ENCODE measurements around the gene POLR3K. TPM values are rescaled to one million over a fixed set of nuclear protein-coding genes. Genes with fewer than 3 reads are reported as not detected.
"Not testable (repeated sequence)": the region's sequence is repeated elsewhere in the genome, so short reads cannot be mapped to it uniquely, and the experiment has no call there.

POLR3K gene
- total RNA-seq, 2 donors from 2014 or later: 6.3 to 10.6 TPM

- Mint-ChIP-seq H3K27ac (no peak overlapping the region), H3K4me3 (peak overlapping the region; percentile 52)
Measured at GRCh38 chr16:56231-56927, 3.0 kb upstream of the POLR3K start.

GRCh38 chr16:55571-56136, 2.2 kb upstream of the POLR3K start:
- no peak overlapping the region for H3K27ac Mint-ChIP-seq
- ATAC-seq (no peak), DNase-seq (no peak)
- H3K9me3 ChIP-seq (ENCODE audit: control insufficient read depth, low read length, poor library complexity, severe bottlenecking): no peaks in the 10 kb centered on the region
- peak overlapping the region; percentile 52 for H3K4me3 Mint-ChIP-seq
- no peaks in the 10 kb centered on the region for H3K27me3 Mint-ChIP-seq
- H3K36me3 Mint-ChIP-seq (ENCODE audit: low read depth): peaks cover 4% of the 10 kb centered on the region
- peaks cover 24% of the 10 kb centered on the region for H3K4me1 Mint-ChIP-seq

More at GRCh38 chr16:56231-56927, 3.0 kb upstream of the POLR3K start:
- Mint-ChIP-seq H3K27me3 (no peaks in the 10 kb centered on the region), H3K36me3 (ENCODE audit: low read depth) (peaks cover 4% of the 10 kb centered on the region), H3K4me1 (peaks cover 17% of the 10 kb centered on the region)
- DNase-seq (no peak), ATAC-seq (no peak)
- no peaks in the 10 kb centered on the region for H3K9me3 ChIP-seq (ENCODE audit: control insufficient read depth, low read length, poor library complexity, severe bottlenecking)

- peaks cover 4% of the 10 kb centered on the region for H3K36me3 Mint-ChIP-seq (ENCODE audit: low read depth)
- H3K9me3 ChIP-seq (ENCODE audit: control insufficient read depth, low read length, poor library complexity, severe bottlenecking): no peaks in the 10 kb centered on the region
- no peaks in the 10 kb centered on the region for H3K27me3 Mint-ChIP-seq
- H3K27ac Mint-ChIP-seq: no peak overlapping the region
- DNase-seq: no peak
- H3K4me3 Mint-ChIP-seq: peak overlapping the region; percentile 98
- no peak for ATAC-seq
- peaks cover 28% of the 10 kb centered on the region for H3K4me1 Mint-ChIP-seq
Measured at GRCh38 chr16:54237-54581, 801 bp upstream of the POLR3K start.

- peak overlapping the region; percentile 34 for H3K27ac Mint-ChIP-seq
- DNase-seq (no peak), ATAC-seq (no peak)
- peak overlapping the region; percentile 98 for H3K4me3 Mint-ChIP-seq
- no peaks in the 10 kb centered on the region for H3K9me3 ChIP-seq (ENCODE audit: control insufficient read depth, low read length, poor library complexity, severe bottlenecking)
- H3K36me3 Mint-ChIP-seq (ENCODE audit: low read depth): no peaks in the 10 kb centered on the region
- no peaks in the 10 kb centered on the region for H3K27me3 Mint-ChIP-seq
- H3K4me1 Mint-ChIP-seq: peaks cover 24% of the 10 kb centered on the region
Measured at GRCh38 chr16:50769-51591, 2.4 kb downstream of the POLR3K start.

- Mint-ChIP-seq H3K4me3 (no peak overlapping the region), H3K36me3 (ENCODE audit: low read depth) (peaks cover 6% of the 10 kb centered on the region), H3K4me1 (peaks cover 24% of the 10 kb centered on the region), H3K27me3 (no peaks in the 10 kb centered on the region), H3K27ac (no peak overlapping the region)
- DNase-seq: no peak
- H3K9me3 ChIP-seq (ENCODE audit: control insufficient read depth, low read length, poor library complexity, severe bottlenecking): no peaks in the 10 kb centered on the region
- no peak for ATAC-seq
Measured at GRCh38 chr16:47234-47633, 6.2 kb downstream of the POLR3K start.

- peaks cover 26% of the 10 kb centered on the region for H3K4me1 Mint-ChIP-seq
- H3K9me3 ChIP-seq (ENCODE audit: control insufficient read depth, low read length, poor library complexity, severe bottlenecking); H3K4me3 Mint-ChIP-seq; H3K27ac Mint-ChIP-seq; ATAC-seq; DNase-seq; H3K27me3 Mint-ChIP-seq: not testable (repeated sequence)
- peaks cover 10% of the 10 kb centered on the region for H3K36me3 Mint-ChIP-seq (ENCODE audit: low read depth)
Measured at GRCh38 chr16:46510-46909, 6.9 kb downstream of the POLR3K start.

GRCh38 chr16:45454-45853, 8.0 kb downstream of the POLR3K start:
- H3K9me3 ChIP-seq (ENCODE audit: control insufficient read depth, low read length, poor library complexity, severe bottlenecking): no peaks in the 10 kb centered on the region
- Mint-ChIP-seq H3K4me1 (peaks cover 17% of the 10 kb centered on the region), H3K4me3 (no peak overlapping the region), H3K36me3 (ENCODE audit: low read depth) (peaks cover 10% of the 10 kb centered on the region), H3K27ac (no peak overlapping the region), H3K27me3 (no peaks in the 10 kb centered on the region)
- no peak for DNase-seq
- no peak for ATAC-seq

GRCh38 chr16:44655-45054, 8.8 kb downstream of the POLR3K start:
- no peaks in the 10 kb centered on the region for H3K27me3 Mint-ChIP-seq
- no peaks in the 10 kb centered on the region for H3K9me3 ChIP-seq (ENCODE audit: control insufficient read depth, low read length, poor library complexity, severe bottlenecking)
- H3K4me3 Mint-ChIP-seq: no peak overlapping the region
- no peak overlapping the region for H3K27ac Mint-ChIP-seq
- H3K4me1 Mint-ChIP-seq: peaks cover 14% of the 10 kb centered on the region
- no peak for ATAC-seq
- H3K36me3 Mint-ChIP-seq (ENCODE audit: low read depth): peaks cover 10% of the 10 kb centered on the region
- DNase-seq: no peak

GRCh38 chr16:43294-43693, 10.1 kb downstream of the POLR3K start:
- no peaks in the 10 kb centered on the region for H3K9me3 ChIP-seq (ENCODE audit: control insufficient read depth, low read length, poor library complexity, severe bottlenecking)
- no peaks in the 10 kb centered on the region for H3K27me3 Mint-ChIP-seq

GRCh38 chr16:42691-43090, 10.7 kb downstream of the POLR3K start:
- ATAC-seq: no peak
- Mint-ChIP-seq H3K4me1 (peaks cover 31% of the 10 kb centered on the region), H3K36me3 (ENCODE audit: low read depth) (peaks cover 10% of the 10 kb centered on the region), H3K27me3 (no peaks in the 10 kb centered on the region), H3K4me3 (no peak overlapping the region), H3K27ac (peak overlapping the region; percentile 76)
- no peaks in the 10 kb centered on the region for H3K9me3 ChIP-seq (ENCODE audit: control insufficient read depth, low read length, poor library complexity, severe bottlenecking)
- DNase-seq: no peak

More at GRCh38 chr16:43294-43693, 10.1 kb downstream of the POLR3K start:
- DNase-seq: no peak
- H3K4me1 Mint-ChIP-seq: peaks cover 26% of the 10 kb centered on the region
- peaks cover 10% of the 10 kb centered on the region for H3K36me3 Mint-ChIP-seq (ENCODE audit: low read depth)
- no peak for ATAC-seq
- peak overlapping the region; percentile 76 for H3K27ac Mint-ChIP-seq
- no peak overlapping the region for H3K4me3 Mint-ChIP-seq

- peak overlapping the region; percentile 76 for H3K27ac Mint-ChIP-seq
Measured at GRCh38 chr16:42069-42457, 11.3 kb downstream of the POLR3K start.

GRCh38 chr16:41439-42068, 11.9 kb downstream of the POLR3K start:
- Mint-ChIP-seq H3K4me1 (peaks cover 28% of the 10 kb centered on the region), H3K36me3 (ENCODE audit: low read depth) (peaks cover 10% of the 10 kb centered on the region)
- ATAC-seq: no peak

More at GRCh38 chr16:42069-42457, 11.3 kb downstream of the POLR3K start:
- ATAC-seq (no peak), DNase-seq (no peak)
- Mint-ChIP-seq H3K27me3 (no peaks in the 10 kb centered on the region), H3K36me3 (ENCODE audit: low read depth) (peaks cover 10% of the 10 kb centered on the region), H3K4me1 (peaks cover 28% of the 10 kb centered on the region), H3K4me3 (no peak overlapping the region)
- H3K9me3 ChIP-seq (ENCODE audit: control insufficient read depth, low read length, poor library complexity, severe bottlenecking): no peaks in the 10 kb centered on the region

More at GRCh38 chr16:41439-42068, 11.9 kb downstream of the POLR3K start:
- Mint-ChIP-seq H3K27ac (peak overlapping the region; percentile 76), H3K4me3 (no peak overlapping the region), H3K27me3 (no peaks in the 10 kb centered on the region)
- DNase-seq: no peak
- H3K9me3 ChIP-seq (ENCODE audit: control insufficient read depth, low read length, poor library complexity, severe bottlenecking): no peaks in the 10 kb centered on the region

All from T-helper 17 cell (primary cell).